ENCODE measurements around the gene PADI2.

DNA sequence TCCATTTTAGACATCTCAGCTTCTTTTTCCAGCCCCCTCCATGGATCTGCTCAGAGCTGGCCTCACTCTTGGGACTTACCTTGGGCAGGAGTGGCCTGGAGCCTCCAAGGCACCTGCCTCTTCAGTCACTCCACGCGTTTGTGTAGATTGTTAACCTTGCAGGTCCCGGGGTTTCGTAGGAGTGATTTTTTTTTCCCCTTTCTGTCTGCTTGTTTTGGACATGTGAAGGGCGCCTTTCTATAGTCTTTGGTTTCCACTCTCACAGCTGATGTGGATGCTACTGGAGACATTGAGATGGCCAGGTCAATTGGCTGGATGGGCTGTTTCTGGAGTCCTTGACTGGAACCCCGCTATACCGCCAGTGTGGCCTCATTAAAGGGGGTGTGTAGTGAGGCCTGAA, 63.5 kb downstream of the PADI2 start:
- TF ChIP-seq POLR2AphosphoS5 (IDR thresholded peaks at IDR 0.05; ENCODE audit: borderline replicate concordance, low read depth, low read length) (no peak), EZH2 (IDR thresholded peaks at IDR 0.05) (no peak), FOXP2 (optimal IDR thresholded peaks at IDR 0.05; ENCODE audit: control extremely low read depth, extremely low read length, insufficient read depth) (no peak)
